Testis (tissue), 2 donors: Measurements from ENCODE around the gene CLDN14.

ENCODE experiments used
- POLR2A ChIP-seq: fragments of 450-650 bp; IDR thresholded peaks from one replicate; pipeline ENCODE4 v1.6.1; 2017; ENCODE audit warnings: antibody characterized with exemption, mild to moderate bottlenecking, moderate library complexity
- TF ChIP-seq, protein P1 (sequence below), 3 experiments: fragments of 450-650 bp in 2 of 3; fragments of 200-600 bp in 1 of 3; sonication (generic) in 1 of 3; IDR thresholded peaks; one replicate each; pipeline ENCODE4 v1.5.1; 2016 to 2019; ENCODE audit warnings: antibody characterized with exemption in 3 of 3, mild to moderate bottlenecking in 2 of 3, moderate library complexity in 1 of 3

DNA sequence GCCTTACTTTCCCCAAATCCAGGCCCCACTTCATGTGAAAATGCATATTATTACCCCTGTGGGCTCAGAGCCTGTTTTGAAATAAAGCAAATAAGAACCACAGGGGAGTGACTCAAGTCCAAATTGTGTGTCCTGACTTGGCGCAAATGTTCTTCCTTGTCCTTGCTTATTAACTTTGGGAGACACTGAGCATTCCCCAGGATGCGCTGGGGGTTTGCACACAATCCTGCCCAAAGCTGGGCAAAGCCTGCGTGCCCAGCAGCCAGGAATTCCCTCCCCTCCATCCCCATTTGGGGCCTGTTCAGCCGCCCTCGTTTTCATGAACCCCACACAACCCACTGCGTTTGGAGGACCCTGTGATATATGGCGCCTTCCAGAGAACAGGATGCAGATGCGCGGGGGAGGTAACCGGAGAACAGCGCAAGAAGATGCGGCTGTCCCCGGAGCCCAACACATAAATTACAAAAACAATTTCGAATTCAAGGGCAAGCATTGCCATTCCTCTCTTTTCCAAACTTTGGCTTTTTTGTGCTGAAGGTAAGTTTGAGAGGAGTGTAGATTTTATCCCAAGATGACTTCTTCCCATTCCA is 42.4 kb upstream of the CLDN14 start:
- TF ChIP-seq, protein P1, sequence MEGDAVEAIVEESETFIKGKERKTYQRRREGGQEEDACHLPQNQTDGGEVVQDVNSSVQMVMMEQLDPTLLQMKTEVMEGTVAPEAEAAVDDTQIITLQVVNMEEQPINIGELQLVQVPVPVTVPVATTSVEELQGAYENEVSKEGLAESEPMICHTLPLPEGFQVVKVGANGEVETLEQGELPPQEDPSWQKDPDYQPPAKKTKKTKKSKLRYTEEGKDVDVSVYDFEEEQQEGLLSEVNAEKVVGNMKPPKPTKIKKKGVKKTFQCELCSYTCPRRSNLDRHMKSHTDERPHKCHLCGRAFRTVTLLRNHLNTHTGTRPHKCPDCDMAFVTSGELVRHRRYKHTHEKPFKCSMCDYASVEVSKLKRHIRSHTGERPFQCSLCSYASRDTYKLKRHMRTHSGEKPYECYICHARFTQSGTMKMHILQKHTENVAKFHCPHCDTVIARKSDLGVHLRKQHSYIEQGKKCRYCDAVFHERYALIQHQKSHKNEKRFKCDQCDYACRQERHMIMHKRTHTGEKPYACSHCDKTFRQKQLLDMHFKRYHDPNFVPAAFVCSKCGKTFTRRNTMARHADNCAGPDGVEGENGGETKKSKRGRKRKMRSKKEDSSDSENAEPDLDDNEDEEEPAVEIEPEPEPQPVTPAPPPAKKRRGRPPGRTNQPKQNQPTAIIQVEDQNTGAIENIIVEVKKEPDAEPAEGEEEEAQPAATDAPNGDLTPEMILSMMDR (IDR thresholded peaks at IDR 0.05) = no peak
- TF ChIP-seq POLR2A = no peak
